Measurements from ENCODE around the gene ZMYND11.

The ZMYND11 gene

GRCh38 chr10:178723-179122, 43.5 kb downstream of the ZMYND11 start:
- no peak overlapping the region for H3K4me2 ChIP-seq (ENCODE audit: low read depth, low read length, poor library complexity, severe bottlenecking)
- H3F3A ChIP-seq (ENCODE audit: low read depth): no peaks in the 10 kb centered on the region
- no peaks in the 10 kb centered on the region for H3K79me2 ChIP-seq (ENCODE audit: insufficient read depth, low read length)
- H3K4me1 ChIP-seq (ENCODE audit: insufficient read depth, low read length, poor library complexity, severe bottlenecking): peaks cover 10% of the 10 kb centered on the region
- no peak overlapping the region for H3K9ac ChIP-seq (ENCODE audit: low read depth, low read length, poor library complexity, severe bottlenecking)
- no peaks in the 10 kb centered on the region for H3K27me3 ChIP-seq (ENCODE audit: insufficient read depth, low read length, poor library complexity, severe bottlenecking)
- H4K20me1 ChIP-seq (ENCODE audit: insufficient read depth, low read length, poor library complexity, severe bottlenecking): peaks cover 6% of the 10 kb centered on the region
- no peak overlapping the region for H3K4me3 ChIP-seq (ENCODE audit: low read length, poor library complexity, severe bottlenecking)
- no peaks in the 10 kb centered on the region for H3K9me2 ChIP-seq (replicated peaks; ENCODE audit: low read depth, low read length)
- H3K9me3 ChIP-seq (ENCODE audit: insufficient read depth, low read depth, low read length): no peaks in the 10 kb centered on the region
- TF ChIP-seq CTCF (conservative IDR thresholded peaks at IDR 0.05; ENCODE audit: low read length) (no peak), EZH2phosphoT487 (IDR thresholded peaks at IDR 0.05; ENCODE audit: borderline replicate concordance) (no peak)
- no peak overlapping the region for H2AFZ ChIP-seq (ENCODE audit: low read length)
- H3K36me3 ChIP-seq (ENCODE audit: insufficient read depth, low read length): peaks cover 15% of the 10 kb centered on the region; the same call in 1 of the 2 replicates

- TF ChIP-seq CTCF (conservative IDR thresholded peaks at IDR 0.05; ENCODE audit: low read length) (no peak), EZH2phosphoT487 (IDR thresholded peaks at IDR 0.05; ENCODE audit: borderline replicate concordance) (no peak)
- Histone ChIP-seq H4K20me1 (ENCODE audit: insufficient read depth, low read length, poor library complexity, severe bottlenecking) (peaks cover 3% of the 10 kb centered on the region), H2AFZ (ENCODE audit: low read length) (no peak overlapping the region), H3K9me3 (ENCODE audit: insufficient read depth, low read depth, low read length) (no peaks in the 10 kb centered on the region), H3K79me2 (ENCODE audit: insufficient read depth, low read length) (no peaks in the 10 kb centered on the region), H3K4me1 (ENCODE audit: insufficient read depth, low read length, poor library complexity, severe bottlenecking) (peaks cover 13% of the 10 kb centered on the region), H3K27me3 (ENCODE audit: insufficient read depth, low read length, poor library complexity, severe bottlenecking) (no peaks in the 10 kb centered on the region), H3K9ac (ENCODE audit: low read depth, low read length, poor library complexity, severe bottlenecking) (no peak overlapping the region), H3F3A (ENCODE audit: low read depth) (no peaks in the 10 kb centered on the region), H3K4me2 (ENCODE audit: low read depth, low read length, poor library complexity, severe bottlenecking) (no peak overlapping the region), H3K4me3 (ENCODE audit: low read length, poor library complexity, severe bottlenecking) (no peak overlapping the region), H3K36me3 (ENCODE audit: insufficient read depth, low read length) (peaks cover 16% of the 10 kb centered on the region; the same call in 1 of the 2 replicates), H3K9me2 (replicated peaks; ENCODE audit: low read depth, low read length) (no peaks in the 10 kb centered on the region)
Observed at GRCh38 chr10:182441-183201, 47.4 kb downstream of the ZMYND11 start.

- no peaks in the 10 kb centered on the region for H3K9me2 ChIP-seq (replicated peaks; ENCODE audit: low read depth, low read length)
- no peaks in the 10 kb centered on the region for H3F3A ChIP-seq (ENCODE audit: low read depth)
- H3K4me1 ChIP-seq (ENCODE audit: insufficient read depth, low read length, poor library complexity, severe bottlenecking): peaks cover 13% of the 10 kb centered on the region
- H4K20me1 ChIP-seq (ENCODE audit: insufficient read depth, low read length, poor library complexity, severe bottlenecking): no peaks in the 10 kb centered on the region
- H3K79me2 ChIP-seq (ENCODE audit: insufficient read depth, low read length): no peaks in the 10 kb centered on the region
- peaks cover 16% of the 10 kb centered on the region; the same call in 1 of the 2 replicates for H3K36me3 ChIP-seq (ENCODE audit: insufficient read depth, low read length)
- no peak for TF ChIP-seq EZH2phosphoT487 (IDR thresholded peaks at IDR 0.05; ENCODE audit: borderline replicate concordance)
- no peak for TF ChIP-seq CTCF (conservative IDR thresholded peaks at IDR 0.05; ENCODE audit: low read length)
- H3K4me3 ChIP-seq (ENCODE audit: low read length, poor library complexity, severe bottlenecking): no peak overlapping the region
- no peaks in the 10 kb centered on the region for H3K27me3 ChIP-seq (ENCODE audit: insufficient read depth, low read length, poor library complexity, severe bottlenecking)
- no peak overlapping the region for H3K4me2 ChIP-seq (ENCODE audit: low read depth, low read length, poor library complexity, severe bottlenecking)
- no peak overlapping the region for H3K9ac ChIP-seq (ENCODE audit: low read depth, low read length, poor library complexity, severe bottlenecking)
- H3K9me3 ChIP-seq (ENCODE audit: insufficient read depth, low read depth, low read length): no peaks in the 10 kb centered on the region
- H2AFZ ChIP-seq (ENCODE audit: low read length): no peak overlapping the region
Observed at GRCh38 chr10:184174-184573, 48.9 kb downstream of the ZMYND11 start.

All from Loucy (cell line).